Measurements from ENCODE around the gene LRIT1. TPM values are rescaled to one million over a fixed set of nuclear protein-coding genes. Genes with fewer than 3 reads are reported as not detected.

The LRIT1 gene
- total RNA-seq, 3 donors from 2014 or later (not counting 1 experiment from before 2014, with no cell fraction given) = not detected

GRCh38 chr10:84235096-84235495 lies 6.2 kb downstream of the LRIT1 start:
- Histone ChIP-seq H3K4me3 (ENCODE audit: low read length) (no peak overlapping the region), H3K9me3 (ENCODE audit: control insufficient read depth, insufficient read depth, low read length) (no peaks in the 10 kb centered on the region), H3K36me3 (ENCODE audit: control insufficient read depth, insufficient read depth, low read length) (no peaks in the 10 kb centered on the region), H3K27ac (ENCODE audit: low read length) (no peak overlapping the region), H3K27me3 (ENCODE audit: control insufficient read depth, insufficient read depth, low read length) (no peaks in the 10 kb centered on the region), H3K4me1 (ENCODE audit: control insufficient read depth, insufficient read depth, low read length) (no peaks in the 10 kb centered on the region)
- Mint-ChIP-seq H3K9me3 (no peaks in the 10 kb centered on the region), H3K4me1 (no peaks in the 10 kb centered on the region), H3K27ac (no peak overlapping the region), H3K36me3 (no peaks in the 10 kb centered on the region), H3K27me3 (ENCODE audit: low read depth in 2 of 2) (peaks cover 24 to 27% of the 10 kb centered on the region in 2 donors), H3K4me3 (no peak overlapping the region)
- DNase-seq (no peak), ATAC-seq (no peak)
- 79% methylated on average over 3 of the region's 4 CpGs for WGBS (ENCODE audit: insufficient coverage)
- no peak for TF ChIP-seq CTCF (IDR thresholded peaks at IDR 0.05)
- intact Hi-C loops (cut with micrococcal nuclease) = no loop called here

- Histone ChIP-seq H3K4me1 (ENCODE audit: control insufficient read depth, insufficient read depth, low read length) (no peaks in the 10 kb centered on the region), H3K27ac (ENCODE audit: low read length) (no peak overlapping the region), H3K27me3 (ENCODE audit: control insufficient read depth, insufficient read depth, low read length) (no peaks in the 10 kb centered on the region), H3K36me3 (ENCODE audit: control insufficient read depth, insufficient read depth, low read length) (no peaks in the 10 kb centered on the region), H3K4me3 (ENCODE audit: low read length) (no peak overlapping the region), H3K9me3 (ENCODE audit: control insufficient read depth, insufficient read depth, low read length) (no peaks in the 10 kb centered on the region)
- H3K9me3 Mint-ChIP-seq = no peaks in the 10 kb centered on the region
- ATAC-seq (no peak), DNase-seq (no peak)
- intact Hi-C loops (cut with micrococcal nuclease) = no loop called here
- no peak for TF ChIP-seq CTCF (IDR thresholded peaks at IDR 0.05)
- H3K27me3 Mint-ChIP-seq (ENCODE audit: low read depth in 2 of 2) = peaks cover 26 to 33% of the 10 kb centered on the region in 2 donors
- H3K4me3 Mint-ChIP-seq = no peak overlapping the region
- H3K36me3 Mint-ChIP-seq = no peaks in the 10 kb centered on the region
- H3K4me1 Mint-ChIP-seq = no peaks in the 10 kb centered on the region
- 81% methylated on average over 4 of the region's 4 CpGs for WGBS (ENCODE audit: insufficient coverage)
- H3K27ac Mint-ChIP-seq = no peak overlapping the region
Measured at GRCh38 chr10:84234479-84234878, 6.9 kb downstream of the LRIT1 start.

GRCh38 chr10:84233940-84234339 lies 7.4 kb downstream of the LRIT1 start:
- H3K9me3 Mint-ChIP-seq = no peaks in the 10 kb centered on the region
- no peak overlapping the region for H3K27ac Mint-ChIP-seq
- Histone ChIP-seq H3K27ac (ENCODE audit: low read length) (no peak overlapping the region), H3K4me1 (ENCODE audit: control insufficient read depth, insufficient read depth, low read length) (no peaks in the 10 kb centered on the region), H3K27me3 (ENCODE audit: control insufficient read depth, insufficient read depth, low read length) (no peaks in the 10 kb centered on the region), H3K36me3 (ENCODE audit: control insufficient read depth, insufficient read depth, low read length) (no peaks in the 10 kb centered on the region), H3K9me3 (ENCODE audit: control insufficient read depth, insufficient read depth, low read length) (no peaks in the 10 kb centered on the region), H3K4me3 (ENCODE audit: low read length) (no peak overlapping the region)
- no peak for ATAC-seq
- H3K36me3 Mint-ChIP-seq = no peaks in the 10 kb centered on the region
- TF ChIP-seq CTCF (IDR thresholded peaks at IDR 0.05) = no peak
- no peak for DNase-seq
- H3K4me3 Mint-ChIP-seq = no peak overlapping the region
- peaks cover 24 to 38% of the 10 kb centered on the region in 2 donors for H3K27me3 Mint-ChIP-seq (ENCODE audit: low read depth in 2 of 2)
- 82% methylated on average over 4 of the region's 4 CpGs for WGBS (ENCODE audit: insufficient coverage)
- intact Hi-C loops (cut with micrococcal nuclease) = no loop called here
- no peaks in the 10 kb centered on the region for H3K4me1 Mint-ChIP-seq

- WGBS (ENCODE audit: insufficient coverage) = 81% methylated on average over 10 of the region's 10 CpGs
- no peak for TF ChIP-seq CTCF (IDR thresholded peaks at IDR 0.05)
- Mint-ChIP-seq H3K27me3 (ENCODE audit: low read depth in 2 of 2) (peaks cover 21 to 46% of the 10 kb centered on the region in 2 donors), H3K27ac (no peak overlapping the region), H3K9me3 (no peaks in the 10 kb centered on the region), H3K36me3 (no peaks in the 10 kb centered on the region), H3K4me1 (no peaks in the 10 kb centered on the region), H3K4me3 (no peak overlapping the region)
- no peak for ATAC-seq
- Histone ChIP-seq H3K9me3 (ENCODE audit: control insufficient read depth, insufficient read depth, low read length) (no peaks in the 10 kb centered on the region), H3K4me3 (ENCODE audit: low read length) (no peak overlapping the region), H3K36me3 (ENCODE audit: control insufficient read depth, insufficient read depth, low read length) (no peaks in the 10 kb centered on the region), H3K27me3 (ENCODE audit: control insufficient read depth, insufficient read depth, low read length) (no peaks in the 10 kb centered on the region), H3K4me1 (ENCODE audit: control insufficient read depth, insufficient read depth, low read length) (no peaks in the 10 kb centered on the region), H3K27ac (ENCODE audit: low read length) (no peak overlapping the region)
- no peak for DNase-seq
- intact Hi-C loops (cut with micrococcal nuclease) = no loop called here
Measured at GRCh38 chr10:84232376-84232775, 9.0 kb downstream of the LRIT1 start.
